ENCODE measurements around the gene PCK1.

The PCK1 gene

GRCh38 chr20:57596998-57597939, 36.4 kb downstream of the PCK1 start:
- Histone ChIP-seq H3K9ac (ENCODE audit: low read length) (no peak overlapping the region), H3K4me3 (ENCODE audit: low read length) (peak overlapping the region; percentile 26), H3K27me3 (ENCODE audit: control insufficient read depth, insufficient read depth, low read length) (no peaks in the 10 kb centered on the region), H3K4me1 (ENCODE audit: control insufficient read depth, low read depth, low read length) (no peaks in the 10 kb centered on the region), H3K36me3 (ENCODE audit: control insufficient read depth, low read depth, low read length) (no peaks in the 10 kb centered on the region), H3K27ac (ENCODE audit: low read length) (no peak overlapping the region), H3K9me3 (ENCODE audit: control insufficient read depth, low read depth, low read length) (no peaks in the 10 kb centered on the region)

DNA sequence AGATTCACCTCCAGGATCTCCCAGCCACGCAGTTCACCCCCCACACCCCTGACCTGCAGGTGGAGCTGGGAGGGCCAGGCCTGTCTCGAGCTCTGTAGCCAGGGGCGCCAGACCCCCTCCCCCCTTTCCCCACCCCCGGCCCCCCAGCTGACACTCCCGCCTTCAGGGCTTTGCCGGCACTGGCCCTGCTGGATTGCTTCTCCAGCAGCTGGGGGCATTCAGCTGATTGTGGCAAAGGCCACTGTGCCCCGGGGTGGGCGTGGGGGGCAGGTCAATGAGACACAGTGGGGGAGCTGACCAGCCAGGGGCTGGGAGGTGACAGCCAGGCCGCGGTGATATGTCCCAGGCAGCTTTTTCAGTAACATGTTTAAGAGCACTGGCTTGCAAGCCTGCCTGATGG, 37.1 kb downstream of the PCK1 start:
- no peaks in the 10 kb centered on the region for H3K9me3 ChIP-seq (ENCODE audit: control insufficient read depth, low read depth, low read length)
- no peak overlapping the region for H3K4me3 ChIP-seq (ENCODE audit: low read length)
- no peaks in the 10 kb centered on the region for H3K36me3 ChIP-seq (ENCODE audit: control insufficient read depth, low read depth, low read length)
- no peak overlapping the region for H3K27ac ChIP-seq (ENCODE audit: low read length)
- no peaks in the 10 kb centered on the region for H3K27me3 ChIP-seq (ENCODE audit: control insufficient read depth, insufficient read depth, low read length)
- no peak overlapping the region for H3K9ac ChIP-seq (ENCODE audit: low read length)
- no peaks in the 10 kb centered on the region for H3K4me1 ChIP-seq (ENCODE audit: control insufficient read depth, low read depth, low read length)

- no peak overlapping the region for H3K27ac ChIP-seq (ENCODE audit: low read length)
- H3K4me3 ChIP-seq (ENCODE audit: low read length), result no peak overlapping the region
- H3K9me3 ChIP-seq (ENCODE audit: control insufficient read depth, low read depth, low read length), result no peaks in the 10 kb centered on the region
- H3K9ac ChIP-seq (ENCODE audit: low read length), result no peak overlapping the region
- no peaks in the 10 kb centered on the region for H3K27me3 ChIP-seq (ENCODE audit: control insufficient read depth, insufficient read depth, low read length)
- no peaks in the 10 kb centered on the region for H3K36me3 ChIP-seq (ENCODE audit: control insufficient read depth, low read depth, low read length)
- H3K4me1 ChIP-seq (ENCODE audit: control insufficient read depth, low read depth, low read length), result no peaks in the 10 kb centered on the region
These were observed 37.6 kb downstream of the PCK1 start for GRCh38 chr20:57598491-57598890.

- Histone ChIP-seq H3K36me3 (ENCODE audit: control insufficient read depth, low read depth, low read length) (no peaks in the 10 kb centered on the region), H3K4me1 (ENCODE audit: control insufficient read depth, low read depth, low read length) (no peaks in the 10 kb centered on the region), H3K27me3 (ENCODE audit: control insufficient read depth, insufficient read depth, low read length) (no peaks in the 10 kb centered on the region), H3K9ac (ENCODE audit: low read length) (no peak overlapping the region), H3K9me3 (ENCODE audit: control insufficient read depth, low read depth, low read length) (no peaks in the 10 kb centered on the region), H3K27ac (ENCODE audit: low read length) (no peak overlapping the region), H3K4me3 (ENCODE audit: low read length) (no peak overlapping the region)
These were observed 39.7 kb downstream of the PCK1 start for GRCh38 chr20:57600320-57601210.

GRCh38 chr20:57601211-57601570, 40.3 kb downstream of the PCK1 start:
- no peaks in the 10 kb centered on the region for H3K27me3 ChIP-seq (ENCODE audit: control insufficient read depth, insufficient read depth, low read length)
- no peak overlapping the region for H3K27ac ChIP-seq (ENCODE audit: low read length)
- no peaks in the 10 kb centered on the region for H3K36me3 ChIP-seq (ENCODE audit: control insufficient read depth, low read depth, low read length)
- H3K4me3 ChIP-seq (ENCODE audit: low read length), result no peak overlapping the region
- no peak overlapping the region for H3K9ac ChIP-seq (ENCODE audit: low read length)
- H3K9me3 ChIP-seq (ENCODE audit: control insufficient read depth, low read depth, low read length), result no peaks in the 10 kb centered on the region
- no peaks in the 10 kb centered on the region for H3K4me1 ChIP-seq (ENCODE audit: control insufficient read depth, low read depth, low read length)

GRCh38 chr20:57601737-57602136, 40.8 kb downstream of the PCK1 start:
- Histone ChIP-seq H3K4me1 (ENCODE audit: control insufficient read depth, low read depth, low read length) (no peaks in the 10 kb centered on the region), H3K4me3 (ENCODE audit: low read length) (no peak overlapping the region), H3K9me3 (ENCODE audit: control insufficient read depth, low read depth, low read length) (no peaks in the 10 kb centered on the region), H3K9ac (ENCODE audit: low read length) (no peak overlapping the region), H3K27me3 (ENCODE audit: control insufficient read depth, insufficient read depth, low read length) (no peaks in the 10 kb centered on the region), H3K36me3 (ENCODE audit: control insufficient read depth, low read depth, low read length) (no peaks in the 10 kb centered on the region), H3K27ac (ENCODE audit: low read length) (no peak overlapping the region)

DNA sequence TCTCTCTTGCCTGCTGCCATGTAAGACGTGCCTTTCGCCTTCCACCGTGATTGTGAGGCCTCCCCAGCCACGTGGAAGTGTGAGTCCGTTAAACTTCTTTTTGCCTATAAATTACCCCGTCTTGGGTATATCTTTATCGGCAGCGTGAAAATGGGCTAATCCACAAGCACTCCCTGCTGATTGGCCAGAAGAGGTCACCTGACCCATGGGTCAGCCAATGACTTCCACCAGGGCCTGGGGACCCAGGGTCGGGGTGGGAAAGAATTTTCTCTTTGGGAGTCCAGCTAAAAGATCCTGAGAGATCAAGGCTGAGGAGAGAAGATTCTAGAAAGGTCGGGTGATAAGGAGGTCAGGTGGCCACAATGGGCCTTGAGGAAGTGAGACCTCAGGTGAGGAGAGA, 42.2 kb downstream of the PCK1 start:
- Histone ChIP-seq H3K4me1 (ENCODE audit: control insufficient read depth, low read depth, low read length) (no peaks in the 10 kb centered on the region), H3K27me3 (ENCODE audit: control insufficient read depth, insufficient read depth, low read length) (no peaks in the 10 kb centered on the region), H3K9ac (ENCODE audit: low read length) (no peak overlapping the region), H3K36me3 (ENCODE audit: control insufficient read depth, low read depth, low read length) (no peaks in the 10 kb centered on the region), H3K27ac (ENCODE audit: low read length) (no peak overlapping the region), H3K9me3 (ENCODE audit: control insufficient read depth, low read depth, low read length) (no peaks in the 10 kb centered on the region), H3K4me3 (ENCODE audit: low read length) (no peak overlapping the region)

- Histone ChIP-seq H3K9ac (ENCODE audit: low read length) (no peak overlapping the region), H3K4me3 (ENCODE audit: low read length) (no peak overlapping the region), H3K27ac (ENCODE audit: low read length) (no peak overlapping the region), H3K27me3 (ENCODE audit: control insufficient read depth, insufficient read depth, low read length) (no peaks in the 10 kb centered on the region), H3K9me3 (ENCODE audit: control insufficient read depth, low read depth, low read length) (no peaks in the 10 kb centered on the region), H3K4me1 (ENCODE audit: control insufficient read depth, low read depth, low read length) (no peaks in the 10 kb centered on the region), H3K36me3 (ENCODE audit: control insufficient read depth, low read depth, low read length) (no peaks in the 10 kb centered on the region)
These were observed 44.1 kb downstream of the PCK1 start for GRCh38 chr20:57605045-57605444.

DNA sequence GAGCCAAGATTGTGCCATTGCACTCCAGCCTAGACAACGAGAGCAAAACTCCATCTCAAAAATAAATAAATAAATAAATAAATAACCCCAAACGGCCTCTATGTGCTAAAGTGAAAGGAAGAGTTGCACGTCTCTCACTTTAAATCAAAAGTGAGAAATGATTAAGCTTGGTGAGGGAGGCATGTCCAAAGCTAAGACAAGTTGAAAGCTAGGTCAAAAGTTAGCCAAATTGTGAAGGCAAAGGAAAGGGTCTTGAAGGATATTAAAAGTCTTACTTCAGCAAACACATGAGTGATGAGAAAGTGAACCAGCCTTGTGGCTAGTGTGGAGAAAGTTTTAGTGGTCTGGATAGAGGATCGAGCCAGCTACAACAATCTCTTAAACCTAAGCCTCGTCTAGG, 45.0 kb downstream of the PCK1 start:
- Histone ChIP-seq H3K4me3 (ENCODE audit: low read length) (no peak overlapping the region), H3K9ac (ENCODE audit: low read length) (no peak overlapping the region), H3K36me3 (ENCODE audit: control insufficient read depth, low read depth, low read length) (no peaks in the 10 kb centered on the region), H3K27me3 (ENCODE audit: control insufficient read depth, insufficient read depth, low read length) (no peaks in the 10 kb centered on the region), H3K27ac (ENCODE audit: low read length) (no peak overlapping the region), H3K9me3 (ENCODE audit: control insufficient read depth, low read depth, low read length) (no peaks in the 10 kb centered on the region), H3K4me1 (ENCODE audit: control insufficient read depth, low read depth, low read length) (no peaks in the 10 kb centered on the region)

DNA sequence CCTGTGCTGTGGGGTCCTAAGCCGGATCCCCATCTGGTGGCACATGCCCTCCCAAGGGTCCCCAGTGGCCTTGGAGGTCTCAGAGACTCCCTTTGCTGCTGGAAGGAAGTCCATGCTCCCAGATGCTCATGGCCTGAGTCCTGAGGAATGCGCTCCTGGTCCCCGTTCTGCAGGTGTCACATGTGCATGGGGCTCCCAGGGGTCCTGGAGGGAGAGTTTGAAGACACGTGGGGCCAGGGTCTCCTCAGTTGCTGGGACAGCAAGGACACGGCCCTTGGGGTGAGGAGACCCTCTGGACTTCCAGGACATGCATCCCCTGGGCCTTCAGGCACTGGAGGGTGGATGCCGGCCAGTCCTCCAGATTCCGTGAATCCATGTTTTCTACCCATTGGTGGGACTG, 47.6 kb downstream of the PCK1 start:
- no peak overlapping the region for H3K9ac ChIP-seq (ENCODE audit: low read length)
- H3K4me1 ChIP-seq (ENCODE audit: control insufficient read depth, low read depth, low read length), result no peaks in the 10 kb centered on the region
- no peaks in the 10 kb centered on the region for H3K27me3 ChIP-seq (ENCODE audit: control insufficient read depth, insufficient read depth, low read length)
- no peak overlapping the region for H3K4me3 ChIP-seq (ENCODE audit: low read length)
- no peak overlapping the region for H3K27ac ChIP-seq (ENCODE audit: low read length)
- H3K9me3 ChIP-seq (ENCODE audit: control insufficient read depth, low read depth, low read length), result no peaks in the 10 kb centered on the region
- no peaks in the 10 kb centered on the region for H3K36me3 ChIP-seq (ENCODE audit: control insufficient read depth, low read depth, low read length)

GRCh38 chr20:57609086-57609841, 48.4 kb downstream of the PCK1 start:
- Histone ChIP-seq H3K4me3 (ENCODE audit: low read length) (no peak overlapping the region), H3K4me1 (ENCODE audit: control insufficient read depth, low read depth, low read length) (no peaks in the 10 kb centered on the region), H3K27me3 (ENCODE audit: control insufficient read depth, insufficient read depth, low read length) (no peaks in the 10 kb centered on the region), H3K9me3 (ENCODE audit: control insufficient read depth, low read depth, low read length) (no peaks in the 10 kb centered on the region), H3K27ac (ENCODE audit: low read length) (no peak overlapping the region), H3K9ac (ENCODE audit: low read length) (no peak overlapping the region), H3K36me3 (ENCODE audit: control insufficient read depth, low read depth, low read length) (no peaks in the 10 kb centered on the region)

All from iPS-18a (cell line).